ENCODE measurements around the gene INPP5D.

DNA sequence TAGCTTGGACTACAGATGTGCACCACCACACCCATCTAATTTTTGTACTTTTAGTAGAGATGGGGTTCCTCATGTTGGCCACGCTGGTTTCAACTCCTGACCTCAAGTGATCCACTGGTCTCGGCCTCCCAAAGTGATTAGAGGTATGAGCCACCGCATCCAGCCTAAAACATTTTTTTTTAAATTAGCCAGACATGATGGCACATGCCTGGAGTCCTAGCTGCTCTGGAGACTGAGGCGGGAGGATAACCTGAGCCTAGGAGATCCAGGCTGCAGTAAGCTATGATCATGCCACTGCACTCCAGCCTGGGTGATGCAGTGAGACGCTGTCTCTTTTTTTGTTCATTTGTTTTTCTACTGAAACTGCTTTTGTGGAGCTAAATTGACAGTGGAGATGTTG is 126.7 kb downstream of the INPP5D start:
- TF ChIP-seq, protein P1, sequence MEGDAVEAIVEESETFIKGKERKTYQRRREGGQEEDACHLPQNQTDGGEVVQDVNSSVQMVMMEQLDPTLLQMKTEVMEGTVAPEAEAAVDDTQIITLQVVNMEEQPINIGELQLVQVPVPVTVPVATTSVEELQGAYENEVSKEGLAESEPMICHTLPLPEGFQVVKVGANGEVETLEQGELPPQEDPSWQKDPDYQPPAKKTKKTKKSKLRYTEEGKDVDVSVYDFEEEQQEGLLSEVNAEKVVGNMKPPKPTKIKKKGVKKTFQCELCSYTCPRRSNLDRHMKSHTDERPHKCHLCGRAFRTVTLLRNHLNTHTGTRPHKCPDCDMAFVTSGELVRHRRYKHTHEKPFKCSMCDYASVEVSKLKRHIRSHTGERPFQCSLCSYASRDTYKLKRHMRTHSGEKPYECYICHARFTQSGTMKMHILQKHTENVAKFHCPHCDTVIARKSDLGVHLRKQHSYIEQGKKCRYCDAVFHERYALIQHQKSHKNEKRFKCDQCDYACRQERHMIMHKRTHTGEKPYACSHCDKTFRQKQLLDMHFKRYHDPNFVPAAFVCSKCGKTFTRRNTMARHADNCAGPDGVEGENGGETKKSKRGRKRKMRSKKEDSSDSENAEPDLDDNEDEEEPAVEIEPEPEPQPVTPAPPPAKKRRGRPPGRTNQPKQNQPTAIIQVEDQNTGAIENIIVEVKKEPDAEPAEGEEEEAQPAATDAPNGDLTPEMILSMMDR (IDR thresholded peaks at IDR 0.05), result no peak
- no peak for TF ChIP-seq POLR2A (IDR thresholded peaks at IDR 0.05)
